A549 (cell line): Measurements from ENCODE around the gene USP22.

Source experiments
- RNF2 ChIP-seq: fragments of 200-600 bp; sonication (generic); IDR thresholded peaks from 2 replicates; pipeline ENCODE4 v1.6.1; 2016; ENCODE audit warnings: low read depth, mild to moderate bottlenecking, antibody characterized with exemption, moderate library complexity, borderline replicate concordance
- TF ChIP-seq, protein P1 (sequence below): fragments of >200 bp; sonication (Bioruptor Twin); formaldehyde crosslinking; IDR thresholded peaks from 3 replicates; pipeline ENCODE4 v1.5.1; 2016

DNA sequence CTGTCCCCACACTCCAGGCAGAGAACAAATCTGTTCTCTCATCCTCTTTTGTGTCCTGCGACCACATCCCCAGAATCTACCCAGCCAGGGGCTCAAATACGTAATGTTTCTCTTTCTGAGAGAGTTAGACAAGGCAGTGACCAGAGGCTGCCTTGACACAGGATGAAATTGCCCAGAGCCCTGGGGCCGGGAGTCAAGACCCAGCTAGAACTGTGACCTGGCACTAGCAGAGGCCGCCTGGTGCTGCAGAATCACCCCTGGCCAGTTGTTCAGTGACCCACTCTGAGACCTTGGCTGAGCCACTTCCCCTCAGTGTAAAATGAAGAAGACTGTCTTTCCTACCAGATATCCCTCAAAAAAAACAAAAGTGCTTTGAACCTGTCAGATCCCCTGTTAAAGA is 72.5 kb downstream of the USP22 start:
- no peak for TF ChIP-seq RNF2
- TF ChIP-seq, protein P1, sequence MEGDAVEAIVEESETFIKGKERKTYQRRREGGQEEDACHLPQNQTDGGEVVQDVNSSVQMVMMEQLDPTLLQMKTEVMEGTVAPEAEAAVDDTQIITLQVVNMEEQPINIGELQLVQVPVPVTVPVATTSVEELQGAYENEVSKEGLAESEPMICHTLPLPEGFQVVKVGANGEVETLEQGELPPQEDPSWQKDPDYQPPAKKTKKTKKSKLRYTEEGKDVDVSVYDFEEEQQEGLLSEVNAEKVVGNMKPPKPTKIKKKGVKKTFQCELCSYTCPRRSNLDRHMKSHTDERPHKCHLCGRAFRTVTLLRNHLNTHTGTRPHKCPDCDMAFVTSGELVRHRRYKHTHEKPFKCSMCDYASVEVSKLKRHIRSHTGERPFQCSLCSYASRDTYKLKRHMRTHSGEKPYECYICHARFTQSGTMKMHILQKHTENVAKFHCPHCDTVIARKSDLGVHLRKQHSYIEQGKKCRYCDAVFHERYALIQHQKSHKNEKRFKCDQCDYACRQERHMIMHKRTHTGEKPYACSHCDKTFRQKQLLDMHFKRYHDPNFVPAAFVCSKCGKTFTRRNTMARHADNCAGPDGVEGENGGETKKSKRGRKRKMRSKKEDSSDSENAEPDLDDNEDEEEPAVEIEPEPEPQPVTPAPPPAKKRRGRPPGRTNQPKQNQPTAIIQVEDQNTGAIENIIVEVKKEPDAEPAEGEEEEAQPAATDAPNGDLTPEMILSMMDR = no peak
